ENCODE measurements around the gene ARSI. TPM values are rescaled to one million over a fixed set of nuclear protein-coding genes. Genes with fewer than 3 reads are reported as not detected.

ARSI gene
- total and polyA plus RNA-seq, 2 of the 13 experiments (the other 11 are each of a cell fraction or from before 2014, with no cell fraction given): 4.2 to 33.9 TPM

- POLR2A ChIA-PET: interaction anchor here (1.7 kb wide), 1 partner anchor 10 kb away, joined by 5 read pairs; no protein-coding TSS in a partner anchor
- intact Hi-C loops (cut with micrococcal nuclease; ENCODE audit: unreplicated experiment): no loop called here
- in situ Hi-C loops (cut with HindIII; ENCODE audit: extremely low pct_ligation_motif_present, low pct_unique_long_range_greater_than_20kb): loop anchor here (10.0 kb wide), 1 partner anchor 147 kb away; the partner anchor contains the start of gene RPS14
These were observed 4.6 kb downstream of the ARSI start for GRCh38 chr5:150297934-150298595.

More at GRCh38 chr5:150297934-150298595, 4.6 kb downstream of the ARSI start:
- Histone ChIP-seq H3K4me2 (ENCODE audit: low read depth, low read length) (no peak overlapping the region), H3K27me3 (ENCODE audit: control insufficient read depth in 1 of 2, insufficient read depth in 2 of 2, low read length in 2 of 2) (no peaks in the 10 kb centered on the region), H2AFZ (ENCODE audit: low read length) (no peak overlapping the region), H3K4me3 (replicated peaks in 1 of 3; ENCODE audit: insufficient read depth in 1 of 3, low read depth in 2 of 3, low read length in 3 of 3) (no peak overlapping the region), H3K36me3 (replicated peaks in 1 of 2; ENCODE audit: control insufficient read depth in 1 of 2, insufficient read depth in 2 of 2, low read length in 2 of 2) (no peaks in the 10 kb centered on the region; a peak in 1 of 5 replicates), H3K79me2 (ENCODE audit: insufficient read depth, low read length) (peaks cover 13% of the 10 kb centered on the region), H3K27ac (ENCODE audit: extremely low read length, insufficient read depth, low read length) (no peak overlapping the region), H3K4me1 (ENCODE audit: insufficient read depth, low read length) (peaks cover 53% of the 10 kb centered on the region), H3K9ac (ENCODE audit: insufficient read depth, low read depth, low read length) (no peak overlapping the region), H4K20me1 (ENCODE audit: insufficient read depth, low read length) (no peaks in the 10 kb centered on the region), H3K9me3 (ENCODE audit: low read length) (no peaks in the 10 kb centered on the region)
- WGBS (ENCODE audit: low lambda C conversion rate): 93% methylated on average over 12 of the region's 31 CpGs
- DNase-seq (ENCODE audit: low spot score) (no peak), FAIRE-seq (no peak), ATAC-seq (no peak)
- TF ChIP-seq ZNF703 (CRISPR knock-in tag; IDR thresholded peaks at IDR 0.05; ENCODE audit: borderline replicate concordance) (no peak), LRRFIP1 (CRISPR knock-in tag; conservative IDR thresholded peaks at IDR 0.05) (no peak), ARID4A (CRISPR knock-in tag; IDR thresholded peaks at IDR 0.05; ENCODE audit: borderline replicate concordance) (no peak), AGO2 (optimal IDR thresholded peaks at IDR 0.05; ENCODE audit: low read depth, low read length) (peak; percentile 70)
- BruUV-seq (replicated peaks): no TSS peak
- CTCF ChIA-PET (ENCODE audit: low intra/inter-chr PET ratio, low total read pairs): no interaction called here
